Measurements from ENCODE around the gene MMADHC.
A peak's percentile ranks its signal among the peaks of the same experiment; 100 is the strongest.

MMADHC gene

DNA sequence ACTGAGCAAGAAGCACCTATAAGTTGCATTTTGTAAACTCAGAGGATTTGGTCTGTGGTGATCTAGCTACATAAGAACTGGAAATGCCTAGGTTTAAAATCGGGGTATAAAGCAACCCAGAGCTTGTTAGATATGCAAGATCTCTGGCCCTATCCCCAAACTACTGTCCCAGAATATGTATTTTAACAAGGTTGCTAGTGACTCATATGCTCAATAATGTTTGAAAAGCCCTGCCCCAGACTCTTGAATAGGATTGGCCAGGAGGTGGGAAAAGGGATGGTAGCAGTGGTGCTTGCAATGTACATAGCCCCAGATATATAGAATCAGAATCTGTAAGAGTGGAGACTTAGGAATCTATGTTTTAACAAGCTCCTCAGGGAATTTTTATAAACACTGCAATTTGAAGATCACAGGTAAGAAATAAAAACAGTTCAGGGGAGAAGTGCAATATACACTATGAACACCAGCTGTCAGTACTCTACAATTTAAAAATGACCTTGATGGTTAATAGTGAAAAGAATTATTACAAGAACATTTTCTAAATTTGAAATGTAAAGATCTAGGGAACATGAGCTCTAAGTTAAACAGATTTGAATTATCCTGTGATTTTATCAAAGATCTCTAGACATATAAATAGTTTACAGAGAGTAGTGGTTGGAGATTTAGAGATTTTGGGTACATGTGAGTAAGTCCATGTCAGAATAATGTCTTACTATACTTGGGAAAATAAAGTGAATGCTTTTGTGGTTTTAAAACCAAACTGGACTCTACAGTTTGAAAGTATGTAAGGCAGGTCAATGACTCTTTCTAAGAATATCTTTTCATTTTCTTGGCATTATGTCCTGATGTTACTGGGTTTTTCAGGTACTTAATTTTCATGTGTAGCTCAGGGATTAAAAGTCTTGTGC lies 7.7 kb upstream of the MMADHC start:
- TF ChIP-seq CTCF (IDR thresholded peaks at IDR 0.05; ENCODE audit: insufficient read depth, missing control alignments), result peak; percentile 29
- DNase-seq (ENCODE audit: insufficient read length, low spot score) (no peak), FAIRE-seq (peak; percentile 32)

DNA sequence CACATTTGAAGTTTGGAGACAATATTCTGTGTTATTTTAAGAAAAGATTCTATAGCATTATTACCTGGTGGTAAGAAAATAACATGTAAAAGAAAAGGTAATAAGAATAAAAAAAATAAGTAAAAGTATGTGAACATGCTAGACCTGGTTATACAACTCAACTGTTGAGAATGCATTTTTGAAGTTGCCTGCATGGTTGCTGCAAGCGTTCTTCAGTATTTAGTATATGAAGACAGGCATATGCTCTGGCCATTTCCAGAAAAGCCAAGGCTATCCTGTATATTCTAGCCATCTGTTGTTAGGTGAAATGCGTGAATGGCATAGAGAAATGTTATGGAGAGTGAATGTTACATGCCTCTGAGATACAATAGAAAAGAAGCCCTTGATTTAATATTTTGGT lies 6.8 kb upstream of the MMADHC start:
- FAIRE-seq (no peak), DNase-seq (ENCODE audit: insufficient read length, low spot score) (no peak)
- no peak for TF ChIP-seq CTCF (IDR thresholded peaks at IDR 0.05; ENCODE audit: insufficient read depth, missing control alignments)

- no peak for FAIRE-seq
- TF ChIP-seq CTCF (IDR thresholded peaks at IDR 0.05; ENCODE audit: insufficient read depth, missing control alignments), result no peak
- DNase-seq (ENCODE audit: insufficient read length, low spot score), result no peak
Measured at GRCh38 chr2:149587950-149588487, 444 bp upstream of the MMADHC start.

DNA sequence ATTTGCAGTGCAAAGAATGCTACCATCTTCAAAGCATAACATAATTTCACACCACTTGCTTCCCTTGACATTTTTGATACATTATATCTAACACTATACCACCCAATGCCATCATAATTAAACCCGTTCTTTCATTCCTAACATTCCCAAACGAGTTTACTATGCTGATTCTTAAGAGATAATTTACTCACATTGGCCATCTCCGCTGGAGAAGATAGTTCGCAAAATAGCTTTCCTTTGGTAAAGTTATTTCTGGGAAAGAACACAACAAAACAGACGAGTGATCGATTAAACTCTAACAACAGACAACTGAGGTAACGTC lies 716 bp downstream of the MMADHC start:
- no peak for FAIRE-seq
- no peak for DNase-seq (ENCODE audit: insufficient read length, low spot score)
- no peak for TF ChIP-seq CTCF (IDR thresholded peaks at IDR 0.05; ENCODE audit: insufficient read depth, missing control alignments)

GRCh38 chr2:149586063-149586462 lies 1.5 kb downstream of the MMADHC start:
- no peak for TF ChIP-seq CTCF (IDR thresholded peaks at IDR 0.05; ENCODE audit: insufficient read depth, missing control alignments)
- FAIRE-seq, result no peak
- no peak for DNase-seq (ENCODE audit: insufficient read length, low spot score)

DNA sequence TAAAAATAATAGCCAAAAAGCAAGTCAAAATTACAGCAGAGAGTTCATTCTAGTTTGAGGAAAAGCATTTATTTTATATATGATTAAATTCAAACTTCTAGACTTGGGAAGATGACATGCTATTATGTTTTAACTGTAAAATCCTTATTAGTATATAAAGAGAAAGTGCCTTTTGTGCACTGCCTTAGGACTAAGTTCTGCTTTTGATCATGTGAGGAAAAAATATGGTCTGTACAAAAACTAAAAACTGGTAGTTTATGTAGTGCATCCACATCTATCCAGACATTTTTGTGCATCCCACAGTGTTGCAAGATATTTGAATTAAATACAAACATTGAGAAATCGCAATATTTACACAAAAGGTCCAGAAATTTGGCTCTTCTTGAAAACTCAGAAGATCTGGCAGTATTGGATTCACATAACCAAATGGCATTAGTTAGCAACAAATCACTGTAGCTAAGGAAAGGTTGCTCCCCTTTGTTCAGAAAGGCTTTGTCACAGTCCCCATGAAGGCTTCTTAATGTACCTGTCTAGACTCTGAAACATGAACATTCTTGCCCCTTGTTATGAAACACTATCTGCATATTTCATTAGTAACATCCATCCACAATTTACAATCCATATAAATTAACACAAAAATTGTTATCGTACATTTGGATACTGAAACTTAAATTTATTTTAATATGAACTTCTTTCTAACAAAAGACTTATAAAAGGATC lies 2.2 kb downstream of the MMADHC start:
- no peak for FAIRE-seq
- TF ChIP-seq CTCF (IDR thresholded peaks at IDR 0.05; ENCODE audit: insufficient read depth, missing control alignments), result no peak
- DNase-seq (ENCODE audit: insufficient read length, low spot score), result no peak
